ENCODE data around the gene SLC12A5.

- no peak for TF ChIP-seq ESRRA (IDR thresholded peaks at IDR 0.05; ENCODE audit: borderline replicate concordance, low read length)
- TF ChIP-seq CTCF (IDR thresholded peaks at IDR 0.05): no peak
- no peak for TF ChIP-seq REST (IDR thresholded peaks at IDR 0.05)
- TF ChIP-seq ZFP36 (IDR thresholded peaks at IDR 0.05; ENCODE audit: borderline replicate concordance, partially characterized antibody): no peak
- no peak for TF ChIP-seq MAFK (IDR thresholded peaks at IDR 0.05; ENCODE audit: partially characterized antibody)
- TF ChIP-seq GATA3 (IDR thresholded peaks at IDR 0.05; ENCODE audit: borderline replicate concordance): no peak
Observed at GRCh38 chr20:46108435-46108841, 79.4 kb downstream of the SLC12A5 start.
